HFFc6 (cell line): ENCODE measurements around the gene SEC14L1. TPM values are rescaled to one million over a fixed set of nuclear protein-coding genes. Genes with fewer than 3 reads are reported as not detected.

Experiments
- DNase-seq: peaks from one replicate; pipeline ENCODE4 v3.0.0-alpha.2; 2018
- H3K27ac Mint-ChIP-seq: 2 replicates; pipeline ENCODE4 v1.8.0; 2020; ENCODE audit warnings: mild to moderate bottlenecking, mixed read lengths
- H3K27me3 Mint-ChIP-seq: 2 replicates; pipeline ENCODE4 v1.8.0; 2021; ENCODE audit warnings: mild to moderate bottlenecking, moderate library complexity, mixed read lengths; ENCODE audit not compliant: insufficient read depth
- H3K36me3 Mint-ChIP-seq: 2 replicates; pipeline ENCODE4 v1.8.0; 2021; ENCODE audit warnings: low read depth, mixed read lengths
- H3K4me1 Mint-ChIP-seq: 2 replicates; pipeline ENCODE4 v1.8.0; 2020; ENCODE audit warnings: low read depth, mixed read lengths
- H3K4me3 Mint-ChIP-seq: 2 replicates; pipeline ENCODE4 v1.8.0; 2020; ENCODE audit warnings: mild to moderate bottlenecking, moderate library complexity, mixed read lengths
- H3K9me3 Mint-ChIP-seq: 2 replicates; pipeline ENCODE4 v1.8.0; 2020; ENCODE audit warnings: mild to moderate bottlenecking, mixed read lengths
- CTCF ChIP-seq: fragments of 200-600 bp; sonication (generic); IDR thresholded peaks from 2 replicates; pipeline ENCODE4 v1.5.0; 2021; ENCODE audit warnings: antibody characterized with exemption, mild to moderate bottlenecking
- total RNA-seq, 6 experiments: library from RNA; stranded (reverse); fragmentation: NEBNext Ultra II Directional; extraction: Animal tissue kit (Norgen Biotek cat#: 25700); gene quantifications; 2 replicates in 1 of 6; 3 replicates in 5 of 6; pipeline ENCODE4 v1.2.3, GENCODE V29; 2021

Gene SEC14L1
- total RNA-seq, 6 experiments from 2014 or later: 63.0 to 91.4 (median 75.0) TPM

DNA sequence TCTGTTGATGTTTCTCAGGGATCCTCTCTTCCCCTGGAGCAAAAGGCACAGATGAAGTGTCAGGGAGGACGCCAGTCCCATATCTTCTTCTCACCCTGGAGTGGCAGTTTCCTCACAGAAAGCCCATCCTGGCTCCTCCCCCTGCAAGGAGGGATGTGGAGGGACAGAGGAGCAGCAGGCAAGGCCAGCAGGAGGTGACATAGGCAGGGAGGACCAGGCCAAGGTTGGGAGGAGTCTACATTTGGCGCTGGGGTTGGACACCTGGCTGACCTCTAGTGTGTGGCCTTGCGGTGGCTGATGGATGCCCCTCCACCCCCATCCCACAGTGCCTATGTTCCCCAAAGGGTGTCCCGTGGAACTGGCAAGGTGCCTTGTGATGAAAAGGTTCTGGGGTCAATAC lies 125.4 kb downstream of the SEC14L1 start:
- peaks cover 8% of the 10 kb centered on the region for H3K27me3 Mint-ChIP-seq
- DNase-seq: no peak
- no peaks in the 10 kb centered on the region for H3K36me3 Mint-ChIP-seq
- no peaks in the 10 kb centered on the region for H3K4me1 Mint-ChIP-seq
- H3K27ac Mint-ChIP-seq: no peak overlapping the region
- H3K9me3 Mint-ChIP-seq: no peaks in the 10 kb centered on the region
- TF ChIP-seq CTCF: no peak
- no peak overlapping the region for H3K4me3 Mint-ChIP-seq
